BE2C (cell line): ENCODE data around the gene CCDC50.

Experiments
- DNase-seq: peaks from one replicate; pipeline ENCODE4 v3.0.0-alpha.2; 2020
- H3K27me3 ChIP-seq: fragments of 250-450 bp; sonication (Bioruptor Pico); 2 replicates; pipeline ENCODE4 v1.5.1; 2020; ENCODE audit warnings: mild to moderate bottlenecking
- H3K36me3 ChIP-seq: fragments of 250-450 bp; sonication (Bioruptor Pico); 2 replicates; pipeline ENCODE4 v1.5.1; 2020; ENCODE audit warnings: mild to moderate bottlenecking
- H3K4me1 ChIP-seq: fragments of 250-450 bp; sonication (Bioruptor Pico); 2 replicates; pipeline ENCODE4 v1.5.1; 2020
- H3K4me3 ChIP-seq: 2 replicates; pipeline ENCODE4 v1.5.1; 2011; ENCODE audit warnings: low read depth, low read length
- H3K9me3 ChIP-seq: fragments of 250-450 bp; sonication (Bioruptor Pico); 2 replicates; pipeline ENCODE4 v1.5.1; 2020
- CTCF ChIP-seq: IDR thresholded peaks from 2 replicates; pipeline ENCODE4 v1.5.1; 2012; ENCODE audit warnings: mild to moderate bottlenecking, low read depth, low read length

CCDC50 gene

GRCh38 chr3:191301017-191301416, 28.2 kb upstream of the CCDC50 start:
- no peaks in the 10 kb centered on the region for H3K27me3 ChIP-seq
- H3K4me1 ChIP-seq = no peaks in the 10 kb centered on the region
- H3K4me3 ChIP-seq = no peak overlapping the region
- no peak for DNase-seq
- no peak for TF ChIP-seq CTCF
- H3K36me3 ChIP-seq = no peaks in the 10 kb centered on the region
- H3K9me3 ChIP-seq = no peaks in the 10 kb centered on the region

- Histone ChIP-seq H3K36me3 (no peaks in the 10 kb centered on the region), H3K4me3 (no peak overlapping the region), H3K9me3 (no peaks in the 10 kb centered on the region), H3K27me3 (no peaks in the 10 kb centered on the region), H3K4me1 (no peaks in the 10 kb centered on the region)
- TF ChIP-seq CTCF = no peak
- no peak for DNase-seq
Measured at GRCh38 chr3:191301782-191302411, 27.3 kb upstream of the CCDC50 start.

- Histone ChIP-seq H3K27me3 (no peaks in the 10 kb centered on the region), H3K4me1 (no peaks in the 10 kb centered on the region), H3K36me3 (no peaks in the 10 kb centered on the region), H3K9me3 (no peaks in the 10 kb centered on the region), H3K4me3 (no peak overlapping the region)
- no peak for DNase-seq
- TF ChIP-seq CTCF = no peak
Measured at GRCh38 chr3:191302451-191302850, 26.7 kb upstream of the CCDC50 start.

- Histone ChIP-seq H3K36me3 (no peaks in the 10 kb centered on the region), H3K4me1 (no peaks in the 10 kb centered on the region), H3K27me3 (no peaks in the 10 kb centered on the region), H3K9me3 (no peaks in the 10 kb centered on the region), H3K4me3 (no peak overlapping the region)
- DNase-seq = no peak
- TF ChIP-seq CTCF = no peak
Measured at GRCh38 chr3:191303596-191303995, 25.6 kb upstream of the CCDC50 start.

- Histone ChIP-seq H3K9me3 (no peaks in the 10 kb centered on the region), H3K4me1 (no peaks in the 10 kb centered on the region), H3K4me3 (no peak overlapping the region), H3K27me3 (no peaks in the 10 kb centered on the region), H3K36me3 (no peaks in the 10 kb centered on the region)
- no peak for TF ChIP-seq CTCF
- no peak for DNase-seq
Measured at GRCh38 chr3:191306428-191306827, 22.8 kb upstream of the CCDC50 start.

- no peaks in the 10 kb centered on the region for H3K4me1 ChIP-seq
- H3K36me3 ChIP-seq = no peaks in the 10 kb centered on the region
- no peak for TF ChIP-seq CTCF
- DNase-seq = no peak
- H3K9me3 ChIP-seq = no peaks in the 10 kb centered on the region
- H3K4me3 ChIP-seq = no peak overlapping the region
- H3K27me3 ChIP-seq = no peaks in the 10 kb centered on the region
Measured at GRCh38 chr3:191307341-191307740, 21.9 kb upstream of the CCDC50 start.
